HuH-7 (cell line): Measurements from ENCODE around the gene LRMDA.

Experiments
- DNase-seq: peaks from one replicate; pipeline ENCODE4 v3.0.0; 2011; ENCODE audit warnings: low spot score

The LRMDA gene

DNA sequence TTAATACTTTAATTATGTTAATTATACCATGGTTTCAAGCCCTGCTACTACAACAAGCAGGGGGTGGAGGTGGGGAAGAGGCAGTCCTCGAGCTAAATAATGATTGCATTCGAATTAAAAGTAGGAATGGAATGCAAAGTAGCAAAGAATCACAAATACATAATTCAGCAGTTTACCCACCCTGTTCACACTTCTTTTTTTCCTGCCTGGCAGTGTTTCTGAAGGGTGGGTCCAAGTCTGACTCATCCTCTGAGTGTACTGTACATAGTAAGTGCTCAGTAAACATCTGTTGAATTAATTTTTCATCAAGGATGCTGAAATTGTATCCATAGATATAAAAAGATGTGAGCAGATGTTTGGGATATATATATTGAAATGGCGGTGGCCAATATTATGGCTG is 778.8 kb downstream of the LRMDA start:
- no peak for DNase-seq

DNA sequence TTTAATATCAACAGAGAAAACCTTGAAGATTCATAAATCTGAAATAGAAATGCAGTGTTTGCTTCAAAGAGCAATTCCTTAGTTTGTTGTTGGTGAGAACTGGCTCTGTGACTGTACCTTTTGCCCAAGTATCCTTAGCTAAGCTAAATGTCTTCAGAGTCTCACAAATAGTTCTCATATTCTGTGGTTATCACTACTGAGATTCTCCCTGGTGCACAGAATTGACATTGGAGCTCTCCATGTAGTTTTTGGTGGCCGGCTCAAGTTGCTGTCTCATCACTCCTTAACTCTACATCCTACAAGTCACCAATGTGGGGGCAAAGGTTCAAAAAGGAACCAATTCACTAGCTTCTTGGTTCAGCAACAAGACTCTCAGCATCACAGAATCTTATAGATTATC is 780.3 kb downstream of the LRMDA start:
- DNase-seq, result no peak

DNA sequence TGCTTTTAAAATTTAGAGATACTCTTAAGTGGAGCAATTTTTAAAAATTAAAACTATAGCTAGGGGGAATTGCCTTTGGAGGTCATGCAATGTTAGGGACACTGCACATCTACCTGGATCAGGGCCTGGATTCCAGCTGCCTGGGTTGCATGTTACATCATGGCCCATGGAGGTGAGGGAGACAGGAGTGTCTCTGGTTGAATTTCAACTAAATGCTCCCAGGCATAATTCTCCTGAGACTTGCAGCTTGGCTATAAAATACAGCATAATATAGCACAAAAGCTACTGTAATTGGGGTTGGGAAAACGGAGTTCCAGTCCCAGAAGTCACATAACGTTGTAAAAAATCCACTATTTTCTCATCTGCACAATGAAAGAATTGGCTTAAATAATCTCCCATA is 782.5 kb downstream of the LRMDA start:
- DNase-seq, result no peak

- DNase-seq, result no peak
Measured at GRCh38 chr10:76218035-76218434, 786.6 kb downstream of the LRMDA start.

GRCh38 chr10:76229341-76229740 is 797.9 kb downstream of the LRMDA start:
- no peak for DNase-seq

GRCh38 chr10:76230921-76231285 is 799.5 kb downstream of the LRMDA start:
- DNase-seq, result no peak

- DNase-seq, result no peak
Measured at GRCh38 chr10:76231286-76231934, 800.0 kb downstream of the LRMDA start.

DNA sequence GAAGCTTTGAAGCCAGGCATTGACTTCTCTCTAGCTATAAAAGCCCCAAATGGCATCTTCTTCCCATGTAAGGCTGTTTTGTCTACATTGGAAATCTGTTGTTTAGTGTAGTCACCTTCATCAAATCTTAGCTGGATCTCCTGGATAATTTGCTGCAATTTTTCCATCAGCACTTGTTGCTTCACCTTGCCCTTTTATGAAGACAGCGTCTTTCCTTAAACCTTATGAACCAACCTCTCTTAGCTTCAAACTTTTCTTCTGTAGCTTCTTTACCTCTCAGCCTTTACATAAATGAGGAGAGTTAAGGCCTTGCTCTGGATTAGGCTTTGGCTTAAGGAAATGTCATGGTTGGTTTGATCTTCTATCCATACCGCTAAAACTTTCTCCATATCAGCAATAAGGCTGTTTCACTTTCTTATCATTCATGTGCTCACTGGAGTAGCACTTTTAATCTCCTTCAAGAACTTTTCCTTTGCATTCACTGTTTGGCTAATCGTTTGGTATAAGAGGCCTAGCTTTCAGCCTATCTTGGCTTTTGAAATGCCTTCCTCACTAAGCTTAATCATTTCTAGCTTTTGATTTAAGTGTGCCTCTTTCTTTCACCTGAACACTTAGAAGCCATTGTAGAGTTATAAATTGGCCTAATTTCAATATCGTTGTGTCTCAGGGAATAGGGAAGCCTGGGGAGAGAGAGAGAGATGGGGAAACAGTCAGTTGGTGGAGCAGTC is 803.2 kb downstream of the LRMDA start:
- no peak for DNase-seq

GRCh38 chr10:76236356-76236755 is 804.9 kb downstream of the LRMDA start:
- DNase-seq, result no peak

GRCh38 chr10:76242956-76243355 is 811.5 kb downstream of the LRMDA start:
- DNase-seq, result no peak

DNA sequence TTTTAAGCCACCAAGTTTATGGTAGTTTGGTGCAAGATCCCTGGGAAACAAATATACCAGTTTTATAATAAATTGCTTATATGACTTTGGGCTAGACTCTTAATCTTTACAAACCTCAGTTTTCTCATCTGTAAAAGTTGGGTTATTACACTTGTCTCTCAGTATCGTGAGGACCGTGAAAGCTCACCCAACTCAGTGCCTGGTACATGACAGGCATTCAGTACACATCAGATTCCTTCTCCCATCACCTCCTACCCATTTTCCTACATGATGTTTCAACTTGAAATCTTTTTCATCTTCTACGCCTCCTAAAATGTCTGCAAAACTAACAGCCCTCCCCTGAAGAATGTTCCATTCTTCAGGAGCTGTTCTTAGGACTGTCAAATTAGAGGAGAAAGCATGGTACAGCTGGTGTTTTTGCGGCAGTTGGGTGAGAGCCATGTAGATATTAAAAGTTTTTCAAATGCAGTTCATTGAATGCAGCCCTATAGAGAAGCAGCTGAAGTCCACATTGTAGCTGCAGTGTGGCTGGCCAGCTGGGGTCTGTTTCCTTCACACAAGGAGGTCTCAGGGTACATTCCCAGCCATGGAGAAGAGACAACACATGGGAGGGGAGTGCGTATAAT is 812.8 kb downstream of the LRMDA start:
- DNase-seq, result no peak

DNA sequence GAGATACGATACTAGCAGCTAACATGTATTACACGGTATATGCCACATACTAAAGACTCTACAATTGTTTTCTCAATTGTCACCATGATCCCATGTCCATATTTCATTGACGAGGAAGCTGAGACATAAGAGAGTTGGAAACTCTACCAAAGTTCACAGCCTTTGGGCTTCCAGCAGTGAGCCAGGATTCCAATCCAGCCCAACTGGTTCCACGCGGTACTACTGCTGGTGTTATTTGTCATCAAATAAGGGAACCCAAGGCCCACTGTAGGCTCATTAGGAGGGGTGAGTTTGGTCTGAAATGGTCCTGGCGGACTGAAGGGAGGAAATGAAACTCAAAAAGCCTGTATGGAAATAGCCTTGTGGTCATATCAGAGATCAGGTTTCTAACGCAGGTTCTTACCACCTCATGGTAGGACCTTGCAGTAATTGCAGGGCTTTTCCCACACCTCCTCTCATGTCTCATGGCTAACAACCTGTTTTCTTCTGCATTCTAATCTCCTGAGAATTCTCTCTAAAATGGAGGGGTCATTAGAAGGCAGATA is 814.6 kb downstream of the LRMDA start:
- DNase-seq, result no peak

DNA sequence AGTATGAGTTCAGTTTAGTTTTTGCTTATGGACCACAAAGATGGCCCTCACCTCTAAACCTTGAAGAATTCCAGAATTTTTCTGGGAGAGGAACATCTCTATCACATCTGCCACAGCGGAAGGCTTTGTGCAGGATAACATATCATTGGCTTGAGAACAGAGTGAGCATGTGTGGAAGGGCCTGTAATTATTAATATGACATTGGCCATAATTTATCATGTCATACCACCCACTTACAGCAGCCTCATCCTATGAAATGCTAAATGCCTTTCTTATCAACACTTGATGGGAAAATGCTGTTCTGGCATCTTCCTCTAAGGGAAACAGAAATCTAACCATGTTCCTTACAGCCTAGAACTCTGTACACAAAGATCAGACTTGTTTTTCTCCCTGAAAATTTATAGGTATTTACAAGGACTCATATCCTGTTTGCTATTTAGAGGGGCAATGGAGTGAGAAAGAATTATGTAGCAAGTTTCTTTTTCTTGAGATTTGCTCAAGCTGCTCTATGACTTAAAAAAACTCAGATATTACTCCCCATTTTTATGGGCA is 817.3 kb downstream of the LRMDA start:
- DNase-seq, result no peak

DNA sequence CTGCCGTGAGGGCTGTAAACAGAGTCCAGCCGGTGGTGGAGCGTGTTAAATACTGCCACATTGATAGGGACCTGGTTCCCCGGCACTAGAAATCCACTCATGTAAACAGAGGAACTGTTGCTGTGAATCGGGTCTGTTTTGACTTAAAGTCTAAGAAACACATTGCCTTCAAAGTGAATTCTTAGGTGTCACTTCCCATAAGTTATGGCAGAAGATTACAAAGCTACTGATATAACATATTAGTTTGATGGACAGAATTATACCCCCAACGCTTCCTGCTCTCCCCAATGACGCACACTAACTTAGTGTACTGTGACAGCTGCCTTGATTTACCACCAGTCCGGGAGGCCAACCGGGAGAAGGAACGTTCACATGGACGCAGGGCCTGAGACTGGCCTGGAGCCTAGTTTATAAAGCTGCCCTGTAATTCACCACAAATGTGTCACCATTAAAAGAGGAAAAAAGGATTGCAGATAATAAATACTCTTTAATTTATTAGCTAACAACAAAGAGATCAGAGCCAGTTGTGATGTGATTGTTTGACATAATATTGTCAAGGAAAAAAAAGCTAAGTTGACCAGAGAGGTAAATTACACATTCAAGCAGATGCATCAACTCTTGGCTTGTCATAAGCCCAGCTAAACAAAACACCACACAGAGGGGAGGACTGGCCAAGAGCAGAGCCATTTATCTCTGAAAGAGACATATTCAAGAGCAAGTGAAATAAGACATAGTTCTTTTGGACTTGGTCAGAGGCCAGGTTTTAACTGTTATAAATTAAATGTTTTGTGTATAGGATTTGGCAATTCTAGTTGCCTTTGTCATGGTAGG is 820.6 kb downstream of the LRMDA start:
- no peak for DNase-seq

- no peak for DNase-seq
Measured at GRCh38 chr10:76252733-76253132, 821.3 kb downstream of the LRMDA start.

GRCh38 chr10:76255241-76255640 is 823.8 kb downstream of the LRMDA start:
- no peak for DNase-seq

GRCh38 chr10:76257816-76258215 is 826.4 kb downstream of the LRMDA start:
- DNase-seq, result no peak

DNA sequence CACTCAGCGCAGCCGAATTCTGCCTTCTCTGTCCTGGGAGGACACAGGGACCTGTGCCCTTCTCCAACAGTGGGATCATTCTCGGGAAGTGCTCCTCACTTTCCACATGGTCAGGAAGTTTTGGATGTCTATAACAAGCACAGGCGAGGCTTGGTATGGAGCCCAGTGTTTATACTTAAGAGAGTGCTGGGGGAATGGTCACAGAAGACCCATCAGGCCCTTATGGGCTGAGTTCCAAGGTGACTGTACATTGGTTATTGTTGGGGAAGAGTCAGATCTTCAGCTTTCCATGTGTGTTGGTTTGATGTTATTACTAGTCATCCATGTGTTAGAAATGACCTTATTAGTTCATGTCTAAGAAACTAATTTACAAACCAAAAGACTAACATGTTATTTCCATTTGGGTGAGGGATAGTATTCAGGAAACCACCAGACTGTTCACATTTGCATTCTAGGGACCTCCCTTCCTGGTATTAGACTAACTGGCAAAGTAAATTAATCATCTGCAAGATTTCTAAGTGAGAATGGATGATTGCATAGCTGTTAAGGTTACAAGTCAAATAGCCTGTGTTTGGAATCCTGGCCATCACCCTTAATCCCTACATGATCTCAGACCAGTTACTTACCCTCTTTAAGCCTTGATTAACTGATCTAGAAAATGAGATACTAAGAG is 834.2 kb downstream of the LRMDA start:
- no peak for DNase-seq

DNA sequence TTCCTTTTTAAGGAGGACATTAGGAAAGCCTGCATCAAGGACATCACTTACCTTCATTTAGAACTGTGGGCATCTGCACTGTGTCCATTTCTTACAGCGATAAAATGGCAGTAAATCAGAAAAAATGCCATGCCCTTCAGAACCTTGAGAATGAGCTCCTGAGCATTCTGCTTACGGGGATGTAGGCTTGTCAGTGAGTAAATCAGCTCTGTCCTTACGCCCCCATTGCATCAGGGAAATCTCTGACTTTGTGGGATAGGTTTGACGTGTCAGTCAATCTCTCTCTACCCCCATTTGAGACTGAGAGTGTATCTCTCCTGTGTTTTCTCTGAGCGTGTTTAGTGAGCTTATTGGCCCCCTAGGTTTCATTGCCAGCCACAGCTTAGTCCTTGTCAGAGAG is 837.1 kb downstream of the LRMDA start:
- no peak for DNase-seq

DNA sequence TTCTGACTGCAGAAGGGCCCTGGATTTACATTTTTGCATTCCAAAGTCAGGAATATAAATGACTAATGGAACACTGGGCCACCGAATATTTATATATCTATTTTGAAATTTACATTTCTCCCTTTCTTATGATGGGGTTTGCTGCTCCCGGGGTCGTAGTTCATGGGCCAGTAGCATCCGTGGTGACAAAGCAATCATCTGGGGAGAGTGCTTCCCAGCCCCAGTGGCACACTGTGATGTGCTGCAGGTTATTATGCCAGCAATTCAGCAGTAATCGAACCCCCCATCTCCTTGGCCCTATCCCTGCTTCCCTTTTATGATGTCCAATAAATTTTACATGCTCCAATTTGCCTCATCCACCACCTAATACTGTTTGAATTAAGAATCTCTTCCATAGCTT is 837.5 kb downstream of the LRMDA start:
- DNase-seq, result no peak

GRCh38 chr10:76270464-76270863 is 839.0 kb downstream of the LRMDA start:
- DNase-seq, result no peak

- DNase-seq, result no peak
Measured at GRCh38 chr10:76274933-76275332, 843.5 kb downstream of the LRMDA start.
